ENCODE data around the gene RIN2.

DNA sequence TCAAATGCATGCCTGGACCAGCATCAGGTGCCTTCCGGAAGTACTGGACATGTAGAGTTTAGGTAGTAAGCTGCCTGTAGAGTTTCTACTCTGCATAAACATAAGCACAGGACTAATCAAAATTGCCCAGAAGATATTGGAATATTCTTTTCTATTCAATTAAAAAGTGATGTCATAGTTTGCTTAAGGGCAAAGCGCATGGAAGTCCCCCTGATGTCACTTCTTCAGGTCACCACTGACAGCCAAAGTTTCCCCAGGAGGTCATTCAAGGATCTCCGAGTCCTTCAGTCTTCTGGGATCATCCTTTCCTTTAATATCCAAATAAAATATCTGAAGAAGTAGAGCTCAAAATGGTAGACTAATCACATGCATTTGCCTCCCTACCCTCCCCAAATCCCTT, 17.5 kb upstream of the RIN2 start:
- TF ChIP-seq, protein P1, sequence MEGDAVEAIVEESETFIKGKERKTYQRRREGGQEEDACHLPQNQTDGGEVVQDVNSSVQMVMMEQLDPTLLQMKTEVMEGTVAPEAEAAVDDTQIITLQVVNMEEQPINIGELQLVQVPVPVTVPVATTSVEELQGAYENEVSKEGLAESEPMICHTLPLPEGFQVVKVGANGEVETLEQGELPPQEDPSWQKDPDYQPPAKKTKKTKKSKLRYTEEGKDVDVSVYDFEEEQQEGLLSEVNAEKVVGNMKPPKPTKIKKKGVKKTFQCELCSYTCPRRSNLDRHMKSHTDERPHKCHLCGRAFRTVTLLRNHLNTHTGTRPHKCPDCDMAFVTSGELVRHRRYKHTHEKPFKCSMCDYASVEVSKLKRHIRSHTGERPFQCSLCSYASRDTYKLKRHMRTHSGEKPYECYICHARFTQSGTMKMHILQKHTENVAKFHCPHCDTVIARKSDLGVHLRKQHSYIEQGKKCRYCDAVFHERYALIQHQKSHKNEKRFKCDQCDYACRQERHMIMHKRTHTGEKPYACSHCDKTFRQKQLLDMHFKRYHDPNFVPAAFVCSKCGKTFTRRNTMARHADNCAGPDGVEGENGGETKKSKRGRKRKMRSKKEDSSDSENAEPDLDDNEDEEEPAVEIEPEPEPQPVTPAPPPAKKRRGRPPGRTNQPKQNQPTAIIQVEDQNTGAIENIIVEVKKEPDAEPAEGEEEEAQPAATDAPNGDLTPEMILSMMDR (IDR thresholded peaks at IDR 0.05) = no peak
- no peak for TF ChIP-seq POLR2A (IDR thresholded peaks at IDR 0.05)

Data from thyroid gland (tissue), 4 donors.